Measurements from ENCODE around the gene HMGCS1. TPM values are rescaled to one million over a fixed set of nuclear protein-coding genes. Genes with fewer than 3 reads are reported as not detected.

Gene HMGCS1
- 100 to 1,000 TPM in 1 of 3 donors, 10 to 100 TPM in 2; 53.0 to 105 (median 85.8) TPM for total RNA-seq
- 41.6 TPM for total RNA-seq (2013)

DNA sequence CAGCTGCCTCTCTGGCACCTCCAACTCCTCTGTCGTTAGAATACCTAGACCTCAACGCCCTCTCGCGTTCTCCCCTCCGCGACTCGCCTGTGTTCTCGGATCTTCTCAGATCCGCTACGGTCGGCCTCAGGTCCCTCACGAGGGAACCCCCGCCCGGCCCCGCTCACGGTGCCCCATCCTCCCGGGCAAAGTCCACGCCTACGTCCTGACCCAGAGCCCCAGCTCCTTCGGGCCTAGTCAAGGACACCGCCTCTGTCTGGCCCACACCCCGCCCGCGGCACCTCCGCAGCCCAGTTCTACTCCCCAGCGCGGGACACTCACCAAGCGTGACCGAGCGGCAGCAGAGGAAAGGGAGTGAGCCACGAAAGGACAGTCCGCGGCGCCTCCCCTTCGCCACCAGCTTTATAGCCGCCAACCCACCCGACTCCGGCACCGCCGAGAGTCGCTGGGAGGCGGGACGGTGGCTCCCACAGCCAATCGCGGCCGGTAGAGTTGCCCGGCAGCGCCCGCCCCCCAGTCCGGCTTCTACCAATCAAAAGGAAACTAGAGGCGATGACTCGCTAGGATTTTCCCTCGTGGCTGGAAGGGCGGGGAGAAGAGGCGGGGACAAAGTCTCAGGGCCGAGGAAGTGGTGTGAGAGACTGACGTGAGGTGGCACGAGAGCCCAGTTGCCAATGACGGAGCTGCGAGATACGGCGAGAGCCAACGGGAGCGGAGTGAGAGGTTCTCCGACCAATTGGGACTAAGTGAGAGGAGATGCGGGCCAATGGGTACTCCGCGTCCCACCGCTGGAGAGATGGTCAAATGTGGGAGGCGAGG, at the start of gene HMGCS1:
Gene HMGCS1, minus strand, starts transcription at position 378 of the 819 bp plus-strand sequence. CDS start 14,447 bp downstream, outside the sequence.
- no peaks in the 10 kb centered on the region for H3K9me3 Mint-ChIP-seq
- WGBS (ENCODE audit: insufficient coverage), result under 1% methylated on average over 70 of the region's 70 CpGs
- peaks cover 17% of the 10 kb centered on the region for H3K4me1 ChIP-seq (ENCODE audit: control insufficient read depth, insufficient read depth, low read length)
- peak; percentile 86 to 95 (median 86) for ATAC-seq
- peaks cover 0 to 3% of the 10 kb centered on the region in 2 donors for H3K27me3 Mint-ChIP-seq (ENCODE audit: low read depth in 2 of 2)
- peak within 1 kb of the TSS; percentile 94 for H3K4me3 Mint-ChIP-seq
- H3K36me3 Mint-ChIP-seq, result no peaks in the 10 kb centered on the region
- peak; percentile 99 for DNase-seq
- peaks cover 32 to 37% of the 10 kb centered on the region in 2 donors for H3K4me1 Mint-ChIP-seq
- no peaks in the 10 kb centered on the region for H3K27me3 ChIP-seq (ENCODE audit: control insufficient read depth, insufficient read depth, low read length)
- no peak for TF ChIP-seq CTCF (IDR thresholded peaks at IDR 0.05)
- no peaks in the 10 kb centered on the region for H3K9me3 ChIP-seq (ENCODE audit: control insufficient read depth, insufficient read depth, low read length)
- intact Hi-C loops (cut with micrococcal nuclease), result loop anchor here (1.0 to 5.0 kb wide), 10 partner anchors 74 to 406 kb away; partner anchors contain the start of genes C5orf34 and TMEM267
- H3K27ac Mint-ChIP-seq, result peak within 1 kb of the TSS; percentile 98 to 99
- H3K27ac ChIP-seq (ENCODE audit: low read length), result peak within 1 kb of the TSS; percentile 98
- no peaks in the 10 kb centered on the region for H3K36me3 ChIP-seq (ENCODE audit: control insufficient read depth, insufficient read depth, low read length)
- H3K4me3 ChIP-seq (ENCODE audit: low read length), result peak within 1 kb of the TSS; percentile 82

DNA sequence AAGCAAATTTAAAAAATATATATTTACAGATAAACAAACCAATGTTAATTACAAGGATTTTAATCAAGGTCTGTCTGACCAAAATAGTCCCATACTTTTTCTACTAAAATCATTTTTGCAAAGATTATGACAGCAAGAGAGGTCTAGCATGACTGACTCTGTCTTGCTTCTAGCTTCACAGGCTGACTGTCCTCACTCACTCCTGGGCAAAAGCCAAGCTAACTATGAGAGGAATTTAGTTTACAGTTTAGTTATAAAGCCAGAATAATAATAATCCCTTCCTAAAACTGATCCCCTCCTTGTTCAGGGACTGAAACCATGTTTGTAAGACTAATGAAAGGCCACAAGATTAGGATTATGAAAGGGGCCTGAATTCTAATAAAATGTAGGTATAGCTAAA, 45.5 kb upstream of the HMGCS1 start:
- Histone ChIP-seq H3K36me3 (ENCODE audit: control insufficient read depth, insufficient read depth, low read length) (no peaks in the 10 kb centered on the region), H3K27me3 (ENCODE audit: control insufficient read depth, insufficient read depth, low read length) (no peaks in the 10 kb centered on the region), H3K9me3 (ENCODE audit: control insufficient read depth, insufficient read depth, low read length) (peaks cover 8% of the 10 kb centered on the region), H3K27ac (ENCODE audit: low read length) (no peak overlapping the region), H3K4me1 (ENCODE audit: control insufficient read depth, insufficient read depth, low read length) (no peaks in the 10 kb centered on the region), H3K4me3 (ENCODE audit: low read length) (no peak overlapping the region)
- H3K4me3 Mint-ChIP-seq, result no peak overlapping the region
- intact Hi-C loops (cut with micrococcal nuclease), result no loop called here
- peaks cover 0 to 3% of the 10 kb centered on the region in 2 donors for H3K9me3 Mint-ChIP-seq
- ATAC-seq, result no peak
- H3K27ac Mint-ChIP-seq, result no peak overlapping the region
- H3K36me3 Mint-ChIP-seq, result peaks cover 9% of the 10 kb centered on the region
- DNase-seq, result no peak
- peaks cover 6 to 8% of the 10 kb centered on the region in 2 donors for H3K27me3 Mint-ChIP-seq (ENCODE audit: low read depth in 2 of 2)
- H3K4me1 Mint-ChIP-seq, result no peaks in the 10 kb centered on the region
- TF ChIP-seq CTCF (IDR thresholded peaks at IDR 0.05), result no peak

DNA sequence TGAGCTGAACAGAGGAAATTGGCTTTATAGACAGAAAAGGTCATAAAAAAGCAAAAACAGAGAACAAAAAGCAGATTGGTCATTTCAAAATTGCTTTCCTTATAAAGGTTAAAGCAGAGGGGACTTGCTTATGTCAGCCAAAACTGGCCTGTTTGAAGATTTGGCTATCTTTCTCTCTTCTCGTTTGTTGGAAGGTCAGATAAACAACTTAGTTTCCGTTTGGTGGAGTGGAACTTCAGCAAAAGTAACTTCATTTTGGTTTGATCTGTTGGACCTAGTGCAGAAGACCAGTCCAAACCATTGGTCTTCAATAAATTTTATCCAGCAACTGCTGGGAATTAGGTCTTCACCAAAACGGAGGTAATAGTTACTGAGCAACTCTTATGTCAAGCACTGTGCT, 45.1 kb upstream of the HMGCS1 start:
- Mint-ChIP-seq H3K27ac (no peak overlapping the region), H3K36me3 (peaks cover 9% of the 10 kb centered on the region), H3K9me3 (peaks cover 0 to 3% of the 10 kb centered on the region in 2 donors), H3K4me1 (no peaks in the 10 kb centered on the region), H3K27me3 (ENCODE audit: low read depth in 2 of 2) (peaks cover 6 to 8% of the 10 kb centered on the region in 2 donors), H3K4me3 (no peak overlapping the region)
- no peak overlapping the region for H3K27ac ChIP-seq (ENCODE audit: low read length)
- intact Hi-C loops (cut with micrococcal nuclease), result no loop called here
- H3K36me3 ChIP-seq (ENCODE audit: control insufficient read depth, insufficient read depth, low read length), result no peaks in the 10 kb centered on the region
- ATAC-seq (no peak), DNase-seq (no peak)
- H3K9me3 ChIP-seq (ENCODE audit: control insufficient read depth, insufficient read depth, low read length), result peaks cover 8% of the 10 kb centered on the region
- no peak overlapping the region for H3K4me3 ChIP-seq (ENCODE audit: low read length)
- no peaks in the 10 kb centered on the region for H3K27me3 ChIP-seq (ENCODE audit: control insufficient read depth, insufficient read depth, low read length)
- no peak for TF ChIP-seq CTCF (IDR thresholded peaks at IDR 0.05)
- H3K4me1 ChIP-seq (ENCODE audit: control insufficient read depth, insufficient read depth, low read length), result no peaks in the 10 kb centered on the region
- WGBS (ENCODE audit: insufficient coverage), result 72% methylated on average over 3 of the region's 3 CpGs
